A673 (cell line): ENCODE data around the gene GDF10.

Experiments
- CTCF ChIP-seq: fragments of 300-800, 200-600 bp; sonication (generic); conservative IDR thresholded peaks from 2 replicates; pipeline ENCODE4 v1.5.1; 2017; ENCODE audit warnings: low read depth, mild to moderate bottlenecking, antibody characterized with exemption, low read length, moderate library complexity, mixed read lengths
- EZH2 ChIP-seq: fragments of 200-600 bp; sonication (generic); IDR thresholded peaks from 2 replicates; pipeline ENCODE4 v1.6.1; 2017; ENCODE audit warnings: borderline replicate concordance, low read depth, mild to moderate bottlenecking, mixed read lengths, antibody characterized with exemption, low read length; ENCODE audit not compliant: poor library complexity, severe bottlenecking

GRCh38 chr10:47294501-47294900, 5.5 kb upstream of the GDF10 start:
- TF ChIP-seq EZH2: no peak
- no peak for TF ChIP-seq CTCF
